ENCODE results near the gene ARL2BP. TPM values are rescaled to one million over a fixed set of nuclear protein-coding genes. Genes with fewer than 3 reads are reported as not detected.

Gene ARL2BP
- total and polyA plus RNA-seq, 2 of the 13 experiments (the other 11 are each of a cell fraction or from before 2014, with no cell fraction given) = 64.3 to 67.6 TPM

- TF ChIP-seq SRF (IDR thresholded peaks at IDR 0.05; ENCODE audit: low read depth, low read length) (peak; percentile 35; the same call in 1 of the 2 replicates), ZNF704 (CRISPR knock-in tag; IDR thresholded peaks at IDR 0.05; ENCODE audit: borderline replicate concordance) (peak; percentile 50; the same call in 1 of the 2 replicates), DBP (CRISPR knock-in tag; IDR thresholded peaks at IDR 0.05; ENCODE audit: not compliant biosample characterization) (no peak), HNF4G (IDR thresholded peaks at IDR 0.05; ENCODE audit: borderline replicate concordance, low read depth, low read length) (peak; percentile 39; the same call in 1 of the 2 replicates), HNF4G (CRISPR knock-in tag; IDR thresholded peaks at IDR 0.05; ENCODE audit: borderline replicate concordance, low read depth) (peak; percentile 17; the same call in 1 of the 2 replicates), JUND (CRISPR knock-in tag; IDR thresholded peaks at IDR 0.05) (no peak), SALL2 (CRISPR knock-in tag; IDR thresholded peaks at IDR 0.05) (peak; percentile 84; the same call in 1 of the 2 replicates), ZNF3 (CRISPR knock-in tag; IDR thresholded peaks at IDR 0.05) (peak; percentile 8; the same call in 1 of the 2 replicates), RNF2 (conservative IDR thresholded peaks at IDR 0.05; ENCODE audit: low read depth) (peak; percentile 65; the same call in 1 of the 2 replicates), CEBPG (CRISPR knock-in tag; IDR thresholded peaks at IDR 0.05) (peak; percentile 72), SYNCRIP (IDR thresholded peaks at IDR 0.05; ENCODE audit: insufficient read depth, low read depth, low read length) (no peak), MATR3 (CRISPR knock-in tag; IDR thresholded peaks at IDR 0.05) (no peak), ZNF430 (CRISPR knock-in tag; IDR thresholded peaks at IDR 0.05) (no peak), ZNF121 (CRISPR knock-in tag; IDR thresholded peaks at IDR 0.05) (peak; percentile 63; the same call in 1 of the 2 replicates), TGIF2 (CRISPR knock-in tag; IDR thresholded peaks at IDR 0.05) (no peak; the same call in 1 of the 2 replicates), NCOA2 (CRISPR knock-in tag; IDR thresholded peaks at IDR 0.05) (peak; percentile 71), ZNF503 (CRISPR knock-in tag; IDR thresholded peaks at IDR 0.05) (0 out of 2 replicates have a peak, but pooled peaks have one; percentile 1), ZNF572 (CRISPR knock-in tag; IDR thresholded peaks at IDR 0.05) (no peak; the same call in 1 of the 2 replicates), ZBTB10 (CRISPR knock-in tag; IDR thresholded peaks at IDR 0.05; ENCODE audit: borderline replicate concordance) (no peak)
Measured at GRCh38 chr16:57300387-57301125, 55.5 kb downstream of the ARL2BP start (continued).
